GM18868 (cell line): ENCODE measurements around the gene ENPP4.
A peak's percentile ranks its signal among the peaks of the same experiment; 100 is the strongest.
"Not testable (repeated sequence)": the region's sequence is repeated elsewhere in the genome, so short reads cannot be mapped to it uniquely, and the experiment has no call there.

ENCODE experiments used
- ATAC-seq: cut with Tn5 transposase; IDR thresholded peaks from one replicate; pipeline ENCODE4 v1.9.1; 2021; ENCODE audit warnings: mild to moderate bottlenecking, moderate library complexity; ENCODE audit not compliant: unreplicated experiment

Gene ENPP4

DNA sequence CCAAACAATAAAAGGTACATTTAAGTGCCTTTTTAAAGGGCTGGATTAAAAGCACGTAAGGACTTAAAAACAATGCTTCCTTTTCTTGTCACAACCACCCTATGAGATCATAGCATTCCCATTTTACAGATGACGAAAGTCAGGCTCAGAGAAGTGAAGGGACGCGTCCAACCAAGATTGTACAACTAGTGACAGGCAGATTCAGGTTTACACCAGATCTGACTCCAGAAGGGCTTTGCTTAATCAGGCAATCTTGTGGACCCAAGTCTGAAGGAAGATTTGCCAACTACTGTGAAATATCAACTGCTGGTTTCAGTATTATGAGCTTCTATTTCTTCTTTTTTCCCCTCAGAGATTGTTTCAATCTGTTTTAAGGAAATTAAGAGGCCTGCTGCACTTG lies 877 bp downstream of the ENPP4 start:
- ATAC-seq, result no peak

DNA sequence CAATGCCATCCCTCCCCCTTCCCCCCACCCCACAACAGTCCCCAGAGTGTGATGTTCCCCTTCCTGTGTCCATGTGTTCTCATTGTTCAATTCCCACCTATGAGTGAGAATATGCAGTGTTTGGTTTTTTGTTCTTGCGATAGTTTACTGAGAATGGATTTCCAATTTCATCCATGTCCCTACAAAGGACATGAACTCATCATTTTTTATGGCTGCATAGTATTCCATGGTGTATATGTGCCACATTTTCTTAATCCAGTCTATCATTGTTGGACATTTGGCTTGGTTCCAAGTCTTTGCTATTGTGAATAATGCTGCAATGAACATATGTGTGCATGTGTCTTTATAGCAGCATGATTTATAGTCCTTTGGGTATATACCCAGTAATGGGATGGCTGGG lies 1.5 kb downstream of the ENPP4 start:
- ATAC-seq, result not testable (repeated sequence)

DNA sequence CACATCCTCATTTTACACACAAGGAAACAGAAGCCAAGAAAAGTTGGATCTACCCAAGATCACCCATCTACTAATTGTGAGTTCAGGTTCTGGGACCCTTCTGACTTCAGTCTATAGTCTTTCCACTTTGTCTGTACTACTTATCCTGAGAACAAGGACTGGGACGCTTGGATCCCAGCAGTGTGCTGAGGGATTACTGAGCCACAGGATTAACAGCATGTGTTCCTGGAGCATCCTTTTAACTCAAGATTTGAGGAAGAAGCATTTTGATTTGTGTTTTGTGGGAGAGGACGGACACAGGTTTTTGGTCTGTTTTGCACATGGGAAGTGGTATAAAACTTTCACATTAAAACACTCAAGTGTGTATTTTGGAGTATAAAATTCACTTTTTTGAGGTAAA lies 4.4 kb downstream of the ENPP4 start:
- ATAC-seq, result no peak

DNA sequence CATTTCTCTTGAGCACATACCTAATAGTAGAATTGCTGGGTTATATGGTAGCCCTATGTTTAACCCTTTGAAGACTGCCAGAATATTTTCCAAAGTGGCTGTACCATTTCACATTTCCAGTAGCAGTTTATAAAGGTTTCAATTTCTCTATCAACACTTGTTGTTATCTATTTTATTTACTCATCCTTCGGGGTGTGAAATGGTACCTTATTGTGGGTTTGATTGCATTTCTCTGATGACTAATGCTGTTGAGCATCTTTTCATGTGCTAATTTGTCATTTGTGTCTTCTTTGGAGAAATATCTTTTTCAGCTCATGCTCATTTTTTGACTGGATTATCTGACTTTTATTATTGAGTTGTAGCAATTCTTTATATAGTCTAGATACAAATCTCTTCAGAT lies 5.4 kb downstream of the ENPP4 start:
- ATAC-seq, result no peak

- ATAC-seq, result no peak
These were observed 7.0 kb downstream of the ENPP4 start for GRCh38 chr6:46136831-46137230.

DNA sequence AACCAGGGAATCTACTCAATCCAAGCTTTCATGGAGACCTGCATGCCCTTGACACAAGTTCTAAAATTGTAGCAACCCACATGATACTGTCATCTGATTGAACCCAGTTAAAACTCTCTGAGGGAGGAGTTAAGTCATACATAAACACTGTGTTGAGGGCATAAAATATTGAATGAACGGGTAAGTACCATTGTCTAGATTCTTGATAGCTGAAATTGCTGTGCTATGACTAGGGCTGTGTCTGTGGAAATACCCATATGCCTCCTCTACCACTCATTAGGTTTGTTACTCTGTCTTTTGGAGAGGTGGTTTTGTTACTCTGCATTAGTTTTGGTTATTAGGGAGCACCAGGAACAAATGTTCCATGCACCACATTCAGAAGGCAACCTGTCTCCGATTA lies 7.6 kb downstream of the ENPP4 start:
- ATAC-seq, result peak; percentile 90

- peak; percentile 47 for ATAC-seq
These were observed 8.5 kb downstream of the ENPP4 start for GRCh38 chr6:46138281-46138680.

- ATAC-seq, result no peak
These were observed 14.5 kb downstream of the ENPP4 start for GRCh38 chr6:46144270-46144669.

DNA sequence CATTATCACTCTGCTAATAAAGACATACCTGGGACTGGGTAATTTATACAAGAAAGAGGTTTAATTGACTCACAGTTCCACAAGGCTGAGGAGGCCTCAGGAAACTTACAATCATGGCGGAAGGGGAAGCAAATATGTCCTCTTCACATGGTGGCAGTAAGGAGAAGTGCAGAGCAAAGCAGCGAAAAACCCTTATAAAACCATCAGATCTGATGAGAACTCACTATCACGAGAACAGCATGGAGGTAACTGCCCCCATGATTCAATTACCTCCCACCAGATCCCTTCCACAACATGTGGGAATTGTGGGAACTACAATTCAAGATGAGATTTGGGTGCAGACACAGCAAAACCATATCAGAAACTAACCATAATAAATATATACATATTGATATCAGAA lies 19.3 kb downstream of the ENPP4 start:
- not testable (repeated sequence) for ATAC-seq

- ATAC-seq, result no peak
These were observed 26.9 kb downstream of the ENPP4 start for GRCh38 chr6:46156701-46157100.

- ATAC-seq, result no peak
These were observed 29.4 kb downstream of the ENPP4 start for GRCh38 chr6:46159229-46159628.

DNA sequence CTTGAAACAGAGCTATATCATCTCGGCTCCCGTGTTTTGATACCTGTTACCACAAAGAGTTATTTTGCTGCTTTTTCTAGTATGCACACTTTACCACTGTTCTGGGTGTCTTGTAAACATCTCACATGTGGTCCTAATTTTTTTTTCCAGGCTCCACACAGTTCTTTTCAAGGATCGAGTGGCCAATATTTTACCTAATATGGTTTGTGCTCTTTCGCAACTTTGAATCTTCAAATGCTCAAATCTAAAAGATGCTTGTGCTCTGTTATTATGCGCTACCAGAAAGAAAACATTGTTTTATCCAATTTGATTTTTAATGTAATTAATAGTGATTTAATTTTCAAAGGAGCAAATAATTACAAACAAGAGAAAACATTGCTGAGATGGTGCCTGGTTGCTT lies 30.3 kb downstream of the ENPP4 start:
- no peak for ATAC-seq

- ATAC-seq, result peak; percentile 96
These were observed 40.8 kb downstream of the ENPP4 start, which contains the start of gene ENPP5 for GRCh38 chr6:46170357-46171289. ENPP5 (minus strand) TSS chr6:46170980; CDS start chr6:46168262, 2,718 bp downstream.

DNA sequence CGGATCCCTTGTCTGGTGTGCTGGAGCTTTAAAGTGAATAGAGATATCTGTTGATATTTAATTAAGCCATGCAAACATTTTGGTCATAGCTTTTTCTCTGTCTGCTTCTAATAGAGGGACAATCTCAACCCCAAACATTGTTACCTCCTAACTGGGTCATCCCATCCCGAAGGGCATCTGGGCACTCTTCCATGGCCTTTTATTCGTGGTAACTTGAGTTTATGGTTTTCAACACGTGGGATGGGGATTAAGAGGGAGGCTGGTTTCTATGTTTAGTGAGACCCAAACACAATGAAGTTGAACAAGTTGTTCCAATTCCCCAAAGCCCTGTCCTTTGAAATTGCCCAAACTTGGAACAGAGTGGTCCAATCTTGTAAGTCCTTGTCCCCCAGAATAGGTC lies 42.4 kb downstream of the ENPP4 start:
- no peak for ATAC-seq

DNA sequence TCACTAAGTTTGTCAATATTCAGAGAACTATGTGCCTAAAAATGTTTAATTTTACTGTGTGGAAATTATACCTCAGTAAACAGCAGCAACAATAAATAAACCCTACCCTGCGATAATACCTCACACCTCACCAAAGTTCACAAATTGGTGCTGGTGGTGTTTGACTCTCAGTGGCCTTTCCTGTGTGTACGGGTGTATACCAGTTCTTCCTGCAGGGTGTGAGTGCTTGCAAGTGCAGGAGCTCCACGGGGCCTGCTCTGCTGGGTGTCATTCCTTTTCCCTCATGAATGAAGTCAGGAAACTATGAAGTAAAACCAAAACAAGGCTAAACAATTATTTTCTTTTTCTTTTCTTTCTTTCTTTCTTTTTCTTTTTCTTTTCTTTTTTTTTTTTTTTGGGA lies 45.1 kb downstream of the ENPP4 start:
- no peak for ATAC-seq

DNA sequence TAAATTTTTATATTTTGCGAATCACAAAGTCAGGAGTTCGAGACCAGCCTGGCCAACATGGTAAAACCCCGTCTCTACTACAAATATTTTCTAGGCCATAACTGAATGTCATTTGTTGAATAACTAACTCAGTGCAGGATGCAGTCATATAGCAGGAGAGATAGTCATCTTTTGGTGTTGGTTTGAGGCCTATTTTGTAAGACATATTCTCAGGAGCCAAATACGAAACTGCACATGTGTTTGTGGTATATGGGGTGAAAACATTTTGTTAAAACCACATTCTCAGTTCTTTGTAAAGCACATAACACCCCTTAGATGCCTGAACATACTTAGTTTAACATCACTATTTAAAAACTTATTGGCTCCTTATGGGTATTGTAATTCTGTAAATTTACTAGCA lies 45.7 kb downstream of the ENPP4 start:
- peak; percentile 61 for ATAC-seq

DNA sequence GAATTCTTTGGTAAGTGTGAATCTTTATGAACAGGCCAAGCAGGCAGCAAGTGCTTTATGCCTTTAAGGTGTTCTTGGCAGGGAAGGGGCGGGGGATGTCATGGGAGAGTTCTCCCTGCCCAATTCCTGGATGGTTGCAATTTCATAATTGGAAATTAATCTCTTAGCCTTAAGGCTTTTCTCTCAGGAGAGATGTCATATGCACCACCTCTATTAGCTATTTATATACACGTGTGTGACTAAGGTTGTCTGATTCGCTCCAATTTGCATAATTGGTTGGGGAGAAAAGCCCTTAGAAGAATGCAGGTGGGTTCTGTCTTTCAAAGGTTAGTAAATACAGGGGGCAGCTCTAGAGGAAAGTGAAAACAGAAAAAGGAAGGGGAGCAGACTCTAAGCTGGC lies 46.2 kb downstream of the ENPP4 start:
- peak; percentile 48 for ATAC-seq

GRCh38 chr6:46184114-46184513 lies 54.3 kb downstream of the ENPP4 start:
- no peak for ATAC-seq

- ATAC-seq, result no peak
These were observed 56.8 kb downstream of the ENPP4 start for GRCh38 chr6:46186583-46186982.

DNA sequence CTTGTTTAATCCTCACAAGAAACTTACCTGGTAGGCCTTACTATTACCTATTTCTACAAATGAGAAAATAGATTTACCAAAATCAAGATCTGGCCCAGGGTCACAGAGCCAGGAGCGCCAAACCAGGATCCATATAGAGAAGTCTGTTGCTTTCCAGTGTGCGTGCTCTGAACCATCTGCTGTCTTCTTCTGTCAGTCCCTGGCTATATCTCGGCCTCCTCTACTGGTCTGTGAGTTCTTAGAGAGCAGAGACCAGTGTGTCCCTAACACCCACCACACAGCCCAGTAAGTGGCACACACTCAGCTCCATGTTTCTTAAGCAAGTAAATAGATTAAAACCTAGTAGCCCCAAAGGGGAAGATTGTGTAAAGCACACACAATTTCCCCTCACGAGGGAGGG lies 59.9 kb downstream of the ENPP4 start:
- ATAC-seq, result no peak

DNA sequence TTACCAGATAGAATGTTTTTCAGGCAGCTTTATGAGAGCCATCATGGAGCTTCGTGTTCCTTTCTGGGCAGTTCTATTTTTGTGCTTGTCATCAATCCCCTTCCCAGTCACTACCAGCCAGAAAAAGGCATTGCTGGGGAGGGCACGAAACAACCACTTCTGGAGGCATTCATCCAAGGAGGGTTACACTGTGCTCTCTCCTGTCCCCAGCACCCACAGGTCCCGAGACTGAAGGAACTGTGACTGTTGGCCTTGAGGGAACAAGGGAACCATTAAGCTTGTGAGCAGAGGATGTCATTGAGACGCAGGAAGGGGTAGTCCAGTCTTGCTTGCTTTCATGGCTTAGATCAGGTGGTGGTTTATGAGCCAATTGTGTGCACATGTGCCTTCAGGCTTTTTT lies 61.1 kb downstream of the ENPP4 start:
- no peak for ATAC-seq

DNA sequence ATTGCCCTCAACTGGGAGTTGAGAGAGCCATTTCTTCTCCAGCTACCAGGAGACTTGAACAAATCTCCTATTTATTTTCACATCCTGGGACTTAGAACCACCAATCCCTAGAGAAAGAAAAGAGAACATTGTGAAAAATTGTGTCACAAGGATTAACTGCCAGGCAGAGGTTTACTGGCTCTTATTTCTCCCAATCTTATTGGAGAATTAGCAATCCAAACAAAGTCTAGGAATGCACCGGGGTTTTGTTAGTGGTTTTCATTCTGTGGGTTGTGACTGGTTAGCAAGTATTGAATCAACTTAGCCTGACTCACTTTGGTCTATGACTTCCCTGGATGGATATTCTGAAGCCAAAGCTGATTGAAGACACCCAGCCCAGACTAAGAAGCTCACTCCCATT lies 62.2 kb downstream of the ENPP4 start:
- ATAC-seq, result no peak
